ENCODE measurements around the gene TPST2.

TPST2 gene

GRCh38 chr22:26579331-26579886 lies 10.5 kb downstream of the TPST2 start:
- Histone ChIP-seq H3K4me1 (ENCODE audit: control insufficient read depth, insufficient read depth, low read length) (peaks cover 55% of the 10 kb centered on the region), H3K4me3 (ENCODE audit: low read depth, low read length) (no peak overlapping the region), H3K27ac (ENCODE audit: low read depth, low read length) (0 out of 2 replicates have a peak overlapping the region, but pooled peaks have one; percentile 17), H3K9me3 (ENCODE audit: control insufficient read depth, insufficient read depth, low read depth, low read length) (no peaks in the 10 kb centered on the region), H3K36me3 (ENCODE audit: control insufficient read depth, insufficient read depth, low read length) (peaks cover 18% of the 10 kb centered on the region), H3K9ac (ENCODE audit: low read length) (no peak overlapping the region), H3K27me3 (ENCODE audit: control insufficient read depth, insufficient read depth, low read length) (no peaks in the 10 kb centered on the region)

- H3K4me1 ChIP-seq (ENCODE audit: control insufficient read depth, insufficient read depth, low read length) = peaks cover 75% of the 10 kb centered on the region
- H3K4me3 ChIP-seq (ENCODE audit: low read depth, low read length) = no peak overlapping the region
- H3K9me3 ChIP-seq (ENCODE audit: control insufficient read depth, insufficient read depth, low read depth, low read length) = no peaks in the 10 kb centered on the region
- H3K36me3 ChIP-seq (ENCODE audit: control insufficient read depth, insufficient read depth, low read length) = peaks cover 13% of the 10 kb centered on the region; the same call in 1 of the 2 replicates
- H3K27ac ChIP-seq (ENCODE audit: low read depth, low read length) = no peak overlapping the region
- H3K27me3 ChIP-seq (ENCODE audit: control insufficient read depth, insufficient read depth, low read length) = no peaks in the 10 kb centered on the region
- H3K9ac ChIP-seq (ENCODE audit: low read length) = no peak overlapping the region
Measured at GRCh38 chr22:26577081-26577480, 12.9 kb downstream of the TPST2 start.

GRCh38 chr22:26576026-26576680 lies 13.8 kb downstream of the TPST2 start:
- no peak overlapping the region for H3K27ac ChIP-seq (ENCODE audit: low read depth, low read length)
- H3K9ac ChIP-seq (ENCODE audit: low read length) = no peak overlapping the region
- H3K4me3 ChIP-seq (ENCODE audit: low read depth, low read length) = no peak overlapping the region
- H3K27me3 ChIP-seq (ENCODE audit: control insufficient read depth, insufficient read depth, low read length) = no peaks in the 10 kb centered on the region
- peaks cover 76% of the 10 kb centered on the region for H3K4me1 ChIP-seq (ENCODE audit: control insufficient read depth, insufficient read depth, low read length)
- H3K9me3 ChIP-seq (ENCODE audit: control insufficient read depth, insufficient read depth, low read depth, low read length) = no peaks in the 10 kb centered on the region
- peaks cover 13% of the 10 kb centered on the region; the same call in 1 of the 2 replicates for H3K36me3 ChIP-seq (ENCODE audit: control insufficient read depth, insufficient read depth, low read length)

- Histone ChIP-seq H3K4me1 (ENCODE audit: control insufficient read depth, insufficient read depth, low read length) (peaks cover 66% of the 10 kb centered on the region), H3K4me3 (ENCODE audit: low read depth, low read length) (no peak overlapping the region), H3K36me3 (ENCODE audit: control insufficient read depth, insufficient read depth, low read length) (peaks cover 12% of the 10 kb centered on the region; the same call in 1 of the 2 replicates), H3K27me3 (ENCODE audit: control insufficient read depth, insufficient read depth, low read length) (no peaks in the 10 kb centered on the region), H3K9ac (ENCODE audit: low read length) (no peak overlapping the region), H3K9me3 (ENCODE audit: control insufficient read depth, insufficient read depth, low read depth, low read length) (no peaks in the 10 kb centered on the region), H3K27ac (ENCODE audit: low read depth, low read length) (no peak overlapping the region)
Measured at GRCh38 chr22:26574001-26574723, 15.8 kb downstream of the TPST2 start.

GRCh38 chr22:26573026-26573662 lies 16.8 kb downstream of the TPST2 start:
- peaks cover 66% of the 10 kb centered on the region for H3K4me1 ChIP-seq (ENCODE audit: control insufficient read depth, insufficient read depth, low read length)
- no peak overlapping the region for H3K27ac ChIP-seq (ENCODE audit: low read depth, low read length)
- H3K9me3 ChIP-seq (ENCODE audit: control insufficient read depth, insufficient read depth, low read depth, low read length) = no peaks in the 10 kb centered on the region
- H3K27me3 ChIP-seq (ENCODE audit: control insufficient read depth, insufficient read depth, low read length) = no peaks in the 10 kb centered on the region
- peaks cover 7% of the 10 kb centered on the region; the same call in 1 of the 2 replicates for H3K36me3 ChIP-seq (ENCODE audit: control insufficient read depth, insufficient read depth, low read length)
- no peak overlapping the region for H3K4me3 ChIP-seq (ENCODE audit: low read depth, low read length)
- H3K9ac ChIP-seq (ENCODE audit: low read length) = peak overlapping the region; percentile 20

GRCh38 chr22:26570864-26571525 lies 18.9 kb downstream of the TPST2 start:
- H3K27ac ChIP-seq (ENCODE audit: low read depth, low read length) = no peak overlapping the region

GRCh38 chr22:26570115-26570514 lies 19.8 kb downstream of the TPST2 start:
- H3K27me3 ChIP-seq (ENCODE audit: control insufficient read depth, insufficient read depth, low read length) = no peaks in the 10 kb centered on the region
- peaks cover 72% of the 10 kb centered on the region for H3K4me1 ChIP-seq (ENCODE audit: control insufficient read depth, insufficient read depth, low read length)
- no peak overlapping the region for H3K9ac ChIP-seq (ENCODE audit: low read length)
- peaks cover 2% of the 10 kb centered on the region; the same call in 1 of the 2 replicates for H3K36me3 ChIP-seq (ENCODE audit: control insufficient read depth, insufficient read depth, low read length)
- H3K27ac ChIP-seq (ENCODE audit: low read depth, low read length) = no peak overlapping the region
- H3K4me3 ChIP-seq (ENCODE audit: low read depth, low read length) = no peak overlapping the region
- no peaks in the 10 kb centered on the region for H3K9me3 ChIP-seq (ENCODE audit: control insufficient read depth, insufficient read depth, low read depth, low read length)

More at GRCh38 chr22:26570864-26571525, 18.9 kb downstream of the TPST2 start:
- no peak overlapping the region for H3K9ac ChIP-seq (ENCODE audit: low read length)
- H3K27me3 ChIP-seq (ENCODE audit: control insufficient read depth, insufficient read depth, low read length) = no peaks in the 10 kb centered on the region
- no peak overlapping the region for H3K4me3 ChIP-seq (ENCODE audit: low read depth, low read length)
- H3K36me3 ChIP-seq (ENCODE audit: control insufficient read depth, insufficient read depth, low read length) = 0 out of 2 replicates have a peak, but pooled peaks cover 3% of the 10 kb centered on the region
- H3K9me3 ChIP-seq (ENCODE audit: control insufficient read depth, insufficient read depth, low read depth, low read length) = no peaks in the 10 kb centered on the region
- peaks cover 74% of the 10 kb centered on the region for H3K4me1 ChIP-seq (ENCODE audit: control insufficient read depth, insufficient read depth, low read length)

GRCh38 chr22:26568207-26568706 lies 21.7 kb downstream of the TPST2 start:
- no peaks in the 10 kb centered on the region for H3K27me3 ChIP-seq (ENCODE audit: control insufficient read depth, insufficient read depth, low read length)
- H3K27ac ChIP-seq (ENCODE audit: low read depth, low read length) = peak overlapping the region; percentile 70
- peaks cover 71% of the 10 kb centered on the region for H3K4me1 ChIP-seq (ENCODE audit: control insufficient read depth, insufficient read depth, low read length)
- H3K9ac ChIP-seq (ENCODE audit: low read length) = peak overlapping the region; percentile 66
- H3K36me3 ChIP-seq (ENCODE audit: control insufficient read depth, insufficient read depth, low read length) = peaks cover 9% of the 10 kb centered on the region
- no peaks in the 10 kb centered on the region for H3K9me3 ChIP-seq (ENCODE audit: control insufficient read depth, insufficient read depth, low read depth, low read length)
- H3K4me3 ChIP-seq (ENCODE audit: low read depth, low read length) = peak overlapping the region; percentile 12; the same call in 1 of the 2 replicates

- Histone ChIP-seq H3K9me3 (ENCODE audit: control insufficient read depth, insufficient read depth, low read depth, low read length) (no peaks in the 10 kb centered on the region), H3K9ac (ENCODE audit: low read length) (peak overlapping the region; percentile 66), H3K4me3 (ENCODE audit: low read depth, low read length) (peak overlapping the region; percentile 12; the same call in 1 of the 2 replicates), H3K36me3 (ENCODE audit: control insufficient read depth, insufficient read depth, low read length) (peaks cover 9% of the 10 kb centered on the region), H3K4me1 (ENCODE audit: control insufficient read depth, insufficient read depth, low read length) (peaks cover 71% of the 10 kb centered on the region), H3K27me3 (ENCODE audit: control insufficient read depth, insufficient read depth, low read length) (no peaks in the 10 kb centered on the region), H3K27ac (ENCODE audit: low read depth, low read length) (peak overlapping the region; percentile 70)
Measured at GRCh38 chr22:26567610-26568009, 22.3 kb downstream of the TPST2 start.

GRCh38 chr22:26566994-26567393 lies 22.9 kb downstream of the TPST2 start:
- Histone ChIP-seq H3K4me3 (ENCODE audit: low read depth, low read length) (no peak overlapping the region), H3K27ac (ENCODE audit: low read depth, low read length) (peak overlapping the region; percentile 70; the same call in 1 of the 2 replicates), H3K9ac (ENCODE audit: low read length) (peak overlapping the region; percentile 51), H3K27me3 (ENCODE audit: control insufficient read depth, insufficient read depth, low read length) (no peaks in the 10 kb centered on the region), H3K36me3 (ENCODE audit: control insufficient read depth, insufficient read depth, low read length) (peaks cover 9% of the 10 kb centered on the region), H3K9me3 (ENCODE audit: control insufficient read depth, insufficient read depth, low read depth, low read length) (no peaks in the 10 kb centered on the region), H3K4me1 (ENCODE audit: control insufficient read depth, insufficient read depth, low read length) (peaks cover 65% of the 10 kb centered on the region)

Data from HUES6 (cell line).